Measurements from ENCODE around the gene COX6B2. TPM values are rescaled to one million over a fixed set of nuclear protein-coding genes. Genes with fewer than 3 reads are reported as not detected.

Gene COX6B2
- total RNA-seq, 1 experiment from 2014 or later: 5.6 TPM

DNA sequence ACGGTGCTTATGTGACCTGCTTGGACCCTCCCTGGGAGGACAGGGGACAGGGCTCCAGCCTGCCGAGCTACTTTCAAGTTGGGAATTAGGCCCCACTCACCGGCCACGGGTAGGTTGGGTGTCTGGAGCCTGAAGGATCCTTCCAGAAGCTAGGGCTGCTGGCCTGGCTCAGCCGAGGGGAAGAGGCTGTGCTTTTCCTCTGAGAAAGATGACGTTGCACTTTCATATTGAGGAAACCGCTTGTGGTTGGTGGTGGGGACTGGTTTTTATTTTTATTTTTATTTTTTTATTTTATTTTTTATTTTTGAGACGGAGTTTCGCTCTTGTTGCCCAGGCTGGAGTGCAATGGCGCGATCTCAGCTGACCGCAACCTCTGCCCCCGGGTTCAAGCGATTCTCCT, 29.3 kb downstream of the COX6B2 start, which contains the start of gene TMEM150B:
Gene TMEM150B, minus strand, starts transcription at position 170 of the 400 bp plus-strand sequence. CDS start 4,305 bp downstream, outside the sequence.
- Histone ChIP-seq H3K9me3 (ENCODE audit: control insufficient read depth, insufficient read depth, low read depth, low read length) (no peaks in the 10 kb centered on the region), H3K4me3 (ENCODE audit: low read depth in 2 of 2, low read length in 2 of 2) (no peak within 1 kb of the TSS), H3K27ac (ENCODE audit: low read length) (no peak within 1 kb of the TSS), H3K4me1 (ENCODE audit: control insufficient read depth, insufficient read depth, low read length) (peaks cover 9% of the 10 kb centered on the region; the same call in 1 of the 2 replicates), H3K27me3 (ENCODE audit: control insufficient read depth, insufficient read depth, low read length) (no peaks in the 10 kb centered on the region), H3K36me3 (ENCODE audit: control insufficient read depth, insufficient read depth, low read length) (no peaks in the 10 kb centered on the region)
- POLR2A ChIA-PET: interaction anchor here (0.6 to 0.7 kb wide), 2 partner anchors 183 to 299 kb away, joined by 4 to 11 read pairs; partner anchors contain the start of gene ZNF784
- intact Hi-C loops (cut with micrococcal nuclease; ENCODE audit: unreplicated experiment): no loop called here
- in situ Hi-C loops (cut with HindIII; ENCODE audit: low pct_unique_long_range_greater_than_20kb, low sequenced_read_pairs): no loop called here
- TF ChIP-seq TCF7L2 (IDR thresholded peaks at IDR 0.05; ENCODE audit: low read depth, low read length): no peak
- no peak for TF ChIP-seq POLR2AphosphoS5 (IDR thresholded peaks at IDR 0.05; ENCODE audit: low read depth, low read length)
- TF ChIP-seq, protein P1, sequence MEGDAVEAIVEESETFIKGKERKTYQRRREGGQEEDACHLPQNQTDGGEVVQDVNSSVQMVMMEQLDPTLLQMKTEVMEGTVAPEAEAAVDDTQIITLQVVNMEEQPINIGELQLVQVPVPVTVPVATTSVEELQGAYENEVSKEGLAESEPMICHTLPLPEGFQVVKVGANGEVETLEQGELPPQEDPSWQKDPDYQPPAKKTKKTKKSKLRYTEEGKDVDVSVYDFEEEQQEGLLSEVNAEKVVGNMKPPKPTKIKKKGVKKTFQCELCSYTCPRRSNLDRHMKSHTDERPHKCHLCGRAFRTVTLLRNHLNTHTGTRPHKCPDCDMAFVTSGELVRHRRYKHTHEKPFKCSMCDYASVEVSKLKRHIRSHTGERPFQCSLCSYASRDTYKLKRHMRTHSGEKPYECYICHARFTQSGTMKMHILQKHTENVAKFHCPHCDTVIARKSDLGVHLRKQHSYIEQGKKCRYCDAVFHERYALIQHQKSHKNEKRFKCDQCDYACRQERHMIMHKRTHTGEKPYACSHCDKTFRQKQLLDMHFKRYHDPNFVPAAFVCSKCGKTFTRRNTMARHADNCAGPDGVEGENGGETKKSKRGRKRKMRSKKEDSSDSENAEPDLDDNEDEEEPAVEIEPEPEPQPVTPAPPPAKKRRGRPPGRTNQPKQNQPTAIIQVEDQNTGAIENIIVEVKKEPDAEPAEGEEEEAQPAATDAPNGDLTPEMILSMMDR (IDR thresholded peaks at IDR 0.05): no peak
- no peak for TF ChIP-seq REST (IDR thresholded peaks at IDR 0.05; ENCODE audit: insufficient read depth in 1 of 2, low read depth in 2 of 2, low read length in 1 of 2)
- no peak for TF ChIP-seq SIN3A (IDR thresholded peaks at IDR 0.05; ENCODE audit: borderline replicate concordance, insufficient read depth, low read depth, low read length)
- ATAC-seq (no peak), DNase-seq (ENCODE audit: low read depth, low spot score) (no peak)
- BruUV-seq (replicated peaks): no TSS peak
- CTCF ChIA-PET: no interaction called here

- Histone ChIP-seq H3K36me3 (ENCODE audit: control insufficient read depth, insufficient read depth, low read length) (no peaks in the 10 kb centered on the region), H3K27ac (ENCODE audit: low read length) (no peak overlapping the region), H3K27me3 (ENCODE audit: control insufficient read depth, insufficient read depth, low read length) (no peaks in the 10 kb centered on the region), H3K9me3 (ENCODE audit: control insufficient read depth, insufficient read depth, low read depth, low read length) (no peaks in the 10 kb centered on the region), H3K4me3 (ENCODE audit: low read depth in 2 of 2, low read length in 2 of 2) (no peak overlapping the region), H3K4me1 (ENCODE audit: control insufficient read depth, insufficient read depth, low read length) (peaks cover 9% of the 10 kb centered on the region; the same call in 1 of the 2 replicates)
- ATAC-seq (no peak), DNase-seq (ENCODE audit: low read depth, low spot score) (no peak)
- no peak for TF ChIP-seq TCF7L2 (IDR thresholded peaks at IDR 0.05; ENCODE audit: low read depth, low read length)
- no peak for TF ChIP-seq SIN3A (IDR thresholded peaks at IDR 0.05; ENCODE audit: borderline replicate concordance, insufficient read depth, low read depth, low read length)
- TF ChIP-seq POLR2AphosphoS5 (IDR thresholded peaks at IDR 0.05; ENCODE audit: low read depth, low read length): no peak
- TF ChIP-seq, protein P1 (IDR thresholded peaks at IDR 0.05): no peak
- TF ChIP-seq REST (IDR thresholded peaks at IDR 0.05; ENCODE audit: insufficient read depth in 1 of 2, low read depth in 2 of 2, low read length in 1 of 2): no peak
- CTCF ChIA-PET: no interaction called here
- intact Hi-C loops (cut with micrococcal nuclease; ENCODE audit: unreplicated experiment) (no loop called here), in situ Hi-C loops (cut with HindIII; ENCODE audit: low pct_unique_long_range_greater_than_20kb, low sequenced_read_pairs) (no loop called here)
- POLR2A ChIA-PET: interaction anchor here (0.6 kb wide), 1 partner anchor 300 kb away, joined by 11 read pairs; the partner anchor contains the start of gene ZNF784
- BruUV-seq (replicated peaks): no TSS peak
Measured at GRCh38 chr19:55324662-55325061, 29.9 kb downstream of the COX6B2 start.

Measured in Panc1 (cell line).